GM21825 (cell line): ENCODE measurements around the gene VMP1.
"Not testable (repeated sequence)": the region's sequence is repeated elsewhere in the genome, so short reads cannot be mapped to it uniquely, and the experiment has no call there.

ENCODE experiments used
- ATAC-seq: cut with Tn5 transposase; IDR thresholded peaks from one replicate; pipeline ENCODE4 v1.9.1; 2021; ENCODE audit warnings: mild to moderate bottlenecking, moderate library complexity; ENCODE audit not compliant: unreplicated experiment

Gene VMP1

DNA sequence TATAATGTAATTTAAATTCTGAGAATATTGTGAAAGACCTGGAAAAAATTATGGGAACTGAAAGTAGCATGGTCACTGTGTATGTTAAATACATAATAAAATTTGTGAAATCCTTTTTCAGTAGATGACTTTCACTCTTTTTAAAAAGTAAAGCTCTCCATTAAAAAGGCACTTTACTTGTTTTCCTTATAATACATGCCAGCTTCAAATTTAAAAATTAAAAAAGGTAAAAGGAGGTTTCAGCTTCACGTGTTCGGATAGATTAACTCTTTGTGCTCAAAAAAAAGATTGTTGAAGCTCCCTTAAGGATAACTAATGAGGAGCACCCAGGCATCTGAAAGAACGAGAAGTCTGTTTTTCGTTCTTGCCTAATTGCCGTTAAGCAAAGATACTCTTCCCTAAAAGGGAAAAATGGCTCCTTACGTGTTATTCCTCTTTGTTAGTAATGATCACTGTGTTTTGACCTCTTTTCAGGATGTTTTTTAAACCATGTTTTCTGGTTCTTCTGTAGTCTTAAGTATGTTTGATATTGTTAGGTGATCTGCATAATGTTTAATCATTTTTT, 97.5 kb downstream of the VMP1 start:
- ATAC-seq: no peak

DNA sequence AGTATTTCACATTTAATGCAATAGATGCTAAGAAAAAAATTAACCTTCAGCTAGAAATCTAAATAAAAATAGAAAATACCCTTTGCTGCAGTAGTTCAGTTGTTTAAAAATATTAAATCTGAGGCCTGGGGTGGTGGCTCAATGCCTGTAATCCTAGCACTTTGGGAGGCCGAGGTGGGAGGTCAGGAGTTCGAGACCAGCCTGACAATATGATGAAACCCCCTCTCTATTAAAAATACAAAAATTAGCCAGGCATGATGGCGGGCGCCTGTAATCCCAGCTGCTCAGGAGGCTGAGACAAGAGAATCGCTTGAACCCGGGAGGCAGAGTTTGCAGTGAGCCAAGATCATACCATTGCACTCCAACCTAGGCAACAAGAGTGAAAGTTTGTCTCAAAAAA, 98.9 kb downstream of the VMP1 start:
- ATAC-seq: not testable (repeated sequence)

DNA sequence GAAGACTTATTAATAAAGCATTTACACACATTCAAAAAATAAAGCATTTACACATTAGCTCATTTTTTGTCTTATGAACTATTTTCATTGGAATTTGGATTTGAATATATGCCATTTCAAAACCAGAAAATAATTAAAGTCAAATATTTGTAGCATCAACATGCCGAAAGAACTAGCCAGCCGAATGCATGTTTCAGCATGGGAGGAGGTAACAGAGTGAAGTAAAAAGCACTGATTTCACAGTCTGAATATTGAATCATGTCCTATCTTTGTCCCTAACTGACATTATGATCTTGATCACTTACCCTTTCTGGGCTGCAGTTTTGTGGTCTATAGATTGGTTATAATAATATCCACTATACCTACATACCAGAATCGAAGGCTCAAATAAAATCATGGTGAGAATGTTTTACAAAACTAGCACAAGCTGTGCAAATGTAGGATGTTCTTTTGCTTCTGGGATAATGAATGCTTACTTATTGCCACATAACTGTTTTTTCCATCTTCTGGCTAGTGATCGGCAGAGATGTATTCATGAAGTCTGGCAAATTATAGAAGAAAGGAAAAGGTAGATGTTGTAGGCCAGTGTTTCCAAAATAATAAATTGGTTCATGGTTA, 100.5 kb downstream of the VMP1 start:
- no peak for ATAC-seq

DNA sequence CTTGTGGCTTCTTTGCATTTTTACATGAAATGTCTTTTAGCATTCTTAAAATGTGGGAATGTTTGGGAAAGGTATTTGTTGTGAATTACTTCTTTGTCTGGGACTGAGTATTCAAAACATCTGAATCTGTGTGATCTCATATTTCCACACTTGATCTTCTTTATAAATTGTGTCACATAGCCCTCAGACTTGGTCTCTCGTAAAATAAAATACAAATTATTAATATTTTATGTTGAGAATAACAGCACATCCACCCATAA, 103.4 kb downstream of the VMP1 start:
- no peak for ATAC-seq

DNA sequence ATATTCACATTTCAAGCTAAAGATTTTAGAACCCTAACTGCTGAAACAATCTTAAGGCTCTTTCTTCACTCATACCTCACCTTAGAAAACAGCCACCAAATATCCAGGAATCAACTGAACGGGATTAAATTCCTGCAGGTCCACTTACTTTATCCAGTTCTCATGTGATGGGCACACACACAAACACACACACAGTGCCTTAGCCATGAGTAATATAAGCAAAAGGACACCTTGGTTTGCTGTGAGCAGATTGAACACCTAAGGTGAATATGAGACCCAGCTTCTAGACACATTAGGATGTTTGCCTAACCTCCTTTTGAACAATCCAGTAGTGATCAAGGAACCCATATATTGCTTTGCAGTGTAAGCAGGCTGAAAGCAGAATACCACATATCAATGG, 103.8 kb downstream of the VMP1 start:
- ATAC-seq: no peak

DNA sequence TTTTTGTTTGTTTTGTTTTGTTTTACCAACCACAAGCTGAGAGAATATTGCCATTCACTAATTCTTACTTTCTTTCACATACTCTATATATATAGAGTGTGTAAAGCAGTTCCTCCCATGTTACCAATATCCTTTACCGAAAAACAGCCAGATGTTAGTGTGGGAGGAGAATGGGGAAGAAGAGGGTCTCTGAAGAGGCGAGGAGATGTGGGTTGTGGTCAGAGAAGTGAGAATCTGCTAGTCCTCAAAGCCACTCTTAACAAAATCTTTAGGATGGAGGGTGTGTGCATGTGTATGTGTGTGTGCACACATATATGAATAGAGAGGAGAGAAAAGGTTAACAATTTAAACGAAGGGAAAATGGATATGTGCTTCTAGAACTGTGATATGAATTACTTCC, 104.7 kb downstream of the VMP1 start:
- ATAC-seq: no peak

DNA sequence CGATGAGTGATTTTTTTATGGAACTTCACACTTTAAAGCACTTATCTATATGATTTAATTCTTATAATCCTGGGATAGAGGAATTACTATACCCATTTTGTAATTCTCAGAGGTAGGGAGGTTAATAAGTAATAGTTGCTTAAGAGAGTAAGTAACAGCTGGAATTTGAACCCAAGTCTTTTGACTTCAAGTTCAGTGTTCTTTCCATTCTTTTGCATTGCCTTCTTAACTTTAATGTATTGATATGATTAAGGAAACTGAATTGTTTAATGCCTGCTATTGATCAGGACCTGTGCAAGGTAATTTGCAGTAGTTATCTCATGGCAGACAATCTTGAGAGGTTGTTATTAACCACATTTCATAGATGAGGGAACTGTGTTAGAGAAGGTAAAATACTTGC, 106.8 kb downstream of the VMP1 start:
- no peak for ATAC-seq

DNA sequence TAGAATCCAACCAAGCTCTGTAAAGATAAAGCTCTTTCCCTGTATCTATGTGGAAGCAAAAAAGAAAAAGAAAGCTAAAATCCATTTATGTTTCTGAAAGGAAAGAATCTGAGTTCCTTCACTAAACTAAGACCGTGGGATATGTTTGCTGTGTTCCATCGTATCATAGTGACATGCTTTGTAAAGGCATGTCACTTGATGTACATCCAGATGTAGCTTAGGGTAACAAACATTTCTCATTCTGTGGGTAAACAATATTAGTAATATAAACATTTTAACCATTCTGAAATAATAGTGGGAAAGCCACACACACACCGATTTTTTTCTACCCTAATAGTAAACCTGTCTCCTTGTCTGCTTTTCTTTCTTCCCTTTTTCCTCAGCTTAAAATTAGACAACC, 107.2 kb downstream of the VMP1 start:
- ATAC-seq: no peak

DNA sequence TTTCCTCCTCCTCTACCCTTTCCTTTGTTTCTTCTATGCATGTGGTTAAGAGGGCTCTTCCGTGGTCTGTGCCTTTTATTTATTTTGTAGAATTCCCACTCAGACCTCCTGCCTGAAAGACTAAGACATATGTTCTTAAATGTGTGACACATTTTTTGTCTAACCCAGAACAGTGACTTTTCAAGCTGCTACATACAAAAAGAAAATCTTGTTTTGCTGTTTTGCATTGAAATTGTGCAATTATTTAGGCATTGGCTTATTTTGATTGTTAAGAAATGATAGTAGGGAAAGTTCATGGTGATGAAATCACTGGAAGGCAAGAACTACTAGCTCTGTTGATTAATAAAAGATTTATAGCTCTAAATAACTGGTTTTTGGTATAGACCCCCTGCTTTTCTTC, 108.5 kb downstream of the VMP1 start:
- no peak for ATAC-seq

DNA sequence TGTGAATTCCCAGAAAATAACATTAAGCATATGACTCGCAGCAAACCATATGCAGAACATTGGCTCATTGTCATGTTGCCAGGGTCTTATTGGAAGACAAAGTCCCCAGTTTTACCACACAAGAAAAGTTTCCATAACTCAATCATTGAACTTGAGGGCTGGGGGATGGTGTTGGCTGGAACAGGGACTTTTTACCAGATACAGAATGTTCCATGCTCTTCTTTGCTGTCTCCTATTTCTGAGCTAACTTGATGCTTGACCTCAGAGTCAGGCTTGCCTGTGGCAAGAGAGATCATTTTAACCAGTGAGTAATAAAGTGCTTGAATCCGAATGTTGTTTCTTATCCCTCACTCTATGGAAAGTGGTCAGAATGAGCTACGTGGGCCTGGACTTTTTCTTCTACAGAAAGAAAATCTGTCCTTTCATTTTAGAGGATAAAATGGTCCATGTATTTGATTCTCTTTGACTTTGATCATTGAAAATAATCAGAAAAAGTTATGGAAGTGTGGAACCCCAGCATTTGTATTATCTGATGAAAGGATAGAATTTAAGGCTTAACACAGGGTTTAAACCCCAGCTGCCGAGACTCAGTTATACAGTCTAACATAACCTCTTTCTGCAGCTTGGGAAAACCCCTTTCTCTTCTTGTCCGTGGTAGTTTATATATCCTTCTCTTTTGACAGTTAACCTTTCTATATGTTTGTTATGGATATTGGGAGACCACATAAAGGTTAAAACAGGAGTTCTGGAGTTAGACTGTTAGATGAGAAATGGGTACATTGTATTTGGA, 118.3 kb downstream of the VMP1 start:
- ATAC-seq: no peak

DNA sequence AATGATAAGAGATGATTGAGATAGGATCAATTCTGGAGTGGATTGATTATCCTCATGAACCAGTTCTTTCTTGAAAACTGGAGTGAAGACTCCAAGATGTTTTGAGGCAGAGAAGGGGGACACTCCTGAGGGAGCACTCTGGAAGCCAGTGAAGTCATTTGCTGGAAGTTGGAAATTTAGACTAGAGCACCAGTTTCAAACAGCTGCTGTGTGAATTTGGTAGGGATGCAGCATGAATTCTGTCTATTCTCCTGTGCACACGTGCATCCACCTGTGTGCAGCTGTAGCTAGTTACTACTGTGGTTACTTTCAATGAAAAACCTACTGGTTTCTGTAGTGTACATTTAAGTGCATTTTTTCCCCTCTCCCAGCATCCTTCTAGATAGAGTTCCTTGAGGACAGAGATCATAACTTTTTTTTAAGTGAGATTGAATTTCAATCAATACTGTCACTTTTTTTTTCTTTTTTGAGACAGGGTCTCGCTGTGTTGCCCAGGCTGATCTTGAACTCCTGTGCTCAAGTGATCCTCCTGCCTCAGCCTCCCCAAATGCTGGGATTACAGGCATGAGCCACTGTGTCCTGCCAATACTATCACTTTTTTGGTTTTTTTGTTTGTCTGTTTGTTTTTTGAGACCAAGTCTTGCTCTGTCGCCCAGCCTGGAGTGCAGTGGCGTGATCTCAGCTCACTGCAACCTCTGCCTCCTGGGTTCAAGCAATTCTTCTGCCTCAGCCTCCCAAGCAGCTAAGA, 119.4 kb downstream of the VMP1 start:
- ATAC-seq: no peak

DNA sequence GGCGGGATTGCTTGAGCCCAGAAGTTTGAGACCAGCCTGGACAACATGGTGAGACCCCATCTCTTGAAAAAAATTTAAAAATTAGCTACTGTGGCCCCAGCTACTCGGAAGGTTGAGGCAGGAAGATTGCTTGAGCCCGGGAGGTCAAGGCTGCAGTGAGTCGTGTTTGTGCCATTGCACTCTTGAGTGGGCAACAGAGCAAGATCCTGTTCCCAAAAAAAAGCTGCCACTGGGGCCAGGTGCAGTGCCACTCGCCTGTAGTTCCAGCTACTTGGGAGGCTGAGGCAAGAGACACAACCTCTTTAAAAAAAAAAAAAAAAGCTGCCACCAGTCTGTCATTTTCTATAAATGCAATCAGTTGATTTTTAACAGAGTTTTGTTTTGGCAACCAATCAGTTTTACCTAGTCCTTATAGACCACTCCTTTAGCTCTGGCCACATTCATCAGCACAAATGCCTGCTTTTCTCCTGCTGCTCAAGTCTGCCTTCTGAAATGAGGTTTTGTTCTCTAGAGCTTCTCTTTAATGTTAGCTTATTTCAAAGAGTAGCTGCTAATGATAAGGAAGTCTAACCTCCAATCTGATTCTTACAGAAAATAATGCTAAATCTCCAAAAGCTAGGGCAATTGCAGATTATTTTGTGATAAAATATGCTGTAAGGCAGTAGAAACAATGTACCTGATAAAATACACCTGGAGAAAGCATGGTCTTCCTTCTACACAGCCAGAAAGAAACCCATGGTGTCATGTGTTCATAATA, 120.4 kb downstream of the VMP1 start:
- ATAC-seq: no peak

DNA sequence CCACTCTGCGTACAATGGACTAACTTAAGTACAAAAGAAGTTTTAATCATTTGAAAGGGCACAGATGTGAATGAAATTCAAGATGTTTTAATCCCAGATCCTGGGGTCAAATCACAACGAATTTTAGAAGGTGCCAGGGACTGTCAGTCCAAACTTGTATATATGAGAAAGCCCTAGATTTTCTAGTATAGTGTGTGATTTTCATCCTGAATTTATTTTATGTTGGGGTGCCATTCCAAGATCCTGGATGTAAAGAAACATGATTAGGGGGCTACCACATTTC, 121.0 kb downstream of the VMP1 start:
- no peak for ATAC-seq

DNA sequence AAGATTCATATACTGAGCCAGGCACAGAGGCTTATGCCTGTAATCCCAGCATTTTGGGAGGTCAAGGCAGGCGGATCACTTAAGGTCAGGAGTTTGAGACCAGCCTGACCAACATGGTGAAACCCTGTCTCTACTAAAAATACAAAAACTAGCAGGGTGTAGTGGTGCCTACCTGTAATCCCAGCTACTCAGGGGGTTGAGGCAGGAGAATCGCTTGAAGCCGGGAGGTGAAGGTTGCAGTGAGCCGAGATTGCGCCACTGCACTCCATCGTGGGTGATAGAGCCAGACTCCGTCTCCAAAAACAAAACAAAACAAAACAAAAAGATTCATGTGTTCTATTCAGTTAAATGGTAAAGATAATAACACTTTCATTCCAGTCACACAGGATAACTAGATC, 121.4 kb downstream of the VMP1 start:
- not testable (repeated sequence) for ATAC-seq

DNA sequence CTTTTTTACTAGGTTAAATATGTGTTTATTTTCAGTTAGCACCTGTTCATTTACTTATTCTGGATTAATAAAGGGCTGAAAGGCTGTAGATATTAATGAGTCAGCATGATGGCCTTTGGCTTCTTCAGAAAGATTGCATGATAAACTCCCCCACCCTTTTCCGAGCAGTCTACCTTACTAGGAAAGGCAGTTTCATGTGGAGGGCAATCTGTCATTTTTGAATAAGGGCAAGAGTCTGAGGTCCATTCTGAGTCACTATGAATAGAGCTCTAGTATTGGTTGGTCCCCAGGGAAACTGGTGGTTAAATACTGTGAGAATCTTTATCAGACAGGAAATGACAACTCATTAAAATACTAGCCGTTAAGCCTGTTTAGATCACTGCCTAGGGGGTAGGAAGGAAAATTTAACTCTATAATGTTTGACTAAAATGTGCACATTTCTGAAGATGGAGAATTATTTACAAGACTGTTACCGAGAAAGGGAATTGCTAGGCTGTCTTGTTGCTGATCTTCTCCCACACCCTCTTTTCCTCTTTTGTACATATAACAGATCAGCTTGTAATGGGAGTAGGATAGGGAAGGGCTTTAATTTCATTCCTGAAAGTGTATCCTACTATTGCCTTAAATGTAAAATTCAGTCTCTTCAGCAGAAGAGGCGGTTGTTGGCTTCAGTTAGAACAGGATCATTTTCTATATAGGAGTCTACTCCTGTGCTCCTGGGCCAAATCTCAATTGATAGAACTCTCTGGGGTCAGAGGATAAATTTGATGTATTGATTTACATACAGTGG, 122.0 kb downstream of the VMP1 start:
- peak; percentile 53 for ATAC-seq

DNA sequence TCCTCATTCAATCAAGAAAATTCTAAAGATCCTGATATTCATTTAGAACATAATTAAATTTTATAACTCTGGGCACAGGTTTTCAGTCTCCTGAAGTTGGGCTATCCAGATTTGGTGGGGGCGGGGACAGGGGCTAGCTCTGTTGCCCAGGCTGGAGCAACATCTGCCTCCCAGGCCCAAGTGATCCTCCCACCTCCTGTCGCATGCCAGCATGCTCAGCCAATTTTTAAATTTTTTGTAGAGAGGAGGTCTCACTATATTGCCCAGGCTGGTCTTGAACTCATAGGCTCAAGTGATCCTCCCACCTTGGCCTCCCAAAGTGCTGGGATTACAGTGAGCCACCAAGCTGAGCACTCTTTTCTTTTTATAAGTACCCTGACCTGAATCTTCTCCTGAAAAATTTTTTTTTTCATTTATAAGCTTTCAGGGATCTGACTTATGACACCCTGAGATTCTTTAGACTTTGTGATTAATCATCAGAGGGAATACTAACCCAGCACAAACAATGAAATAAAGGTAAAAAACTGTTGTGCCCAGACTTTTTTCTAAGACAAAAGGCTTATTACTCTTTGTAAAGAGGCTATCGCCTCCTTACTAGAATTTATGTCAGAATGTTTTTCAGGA, 122.7 kb downstream of the VMP1 start:
- ATAC-seq: no peak

DNA sequence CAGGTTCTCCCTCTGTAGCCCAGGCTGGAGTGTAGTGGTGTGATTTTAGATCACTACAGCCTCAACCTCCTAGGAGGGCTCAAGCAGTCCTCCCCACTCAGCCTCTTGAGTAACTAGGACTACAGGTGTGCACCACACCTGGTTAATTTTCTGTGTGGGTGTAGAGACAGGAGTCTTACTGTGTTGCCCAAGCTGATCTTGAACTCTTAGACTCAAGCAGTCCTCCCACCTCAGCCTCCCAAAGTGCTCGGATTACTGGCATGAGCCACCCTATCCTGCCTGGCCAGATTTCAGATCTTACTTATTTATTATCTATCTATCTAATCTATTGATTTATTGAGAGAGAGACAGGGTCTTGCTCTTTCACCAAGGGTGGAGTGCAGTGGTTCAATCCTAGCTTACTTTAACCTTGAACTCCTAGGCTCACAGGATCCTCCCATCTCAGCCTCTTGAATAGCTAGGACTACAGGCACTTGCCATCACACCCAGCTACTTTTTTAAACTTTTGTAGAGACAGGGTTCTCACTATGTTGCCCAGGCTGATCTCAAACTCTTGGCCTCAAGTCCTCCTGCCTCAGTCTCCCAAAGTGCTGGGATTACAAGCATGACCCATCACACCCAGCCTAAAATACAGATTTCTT, 123.5 kb downstream of the VMP1 start:
- no peak for ATAC-seq

DNA sequence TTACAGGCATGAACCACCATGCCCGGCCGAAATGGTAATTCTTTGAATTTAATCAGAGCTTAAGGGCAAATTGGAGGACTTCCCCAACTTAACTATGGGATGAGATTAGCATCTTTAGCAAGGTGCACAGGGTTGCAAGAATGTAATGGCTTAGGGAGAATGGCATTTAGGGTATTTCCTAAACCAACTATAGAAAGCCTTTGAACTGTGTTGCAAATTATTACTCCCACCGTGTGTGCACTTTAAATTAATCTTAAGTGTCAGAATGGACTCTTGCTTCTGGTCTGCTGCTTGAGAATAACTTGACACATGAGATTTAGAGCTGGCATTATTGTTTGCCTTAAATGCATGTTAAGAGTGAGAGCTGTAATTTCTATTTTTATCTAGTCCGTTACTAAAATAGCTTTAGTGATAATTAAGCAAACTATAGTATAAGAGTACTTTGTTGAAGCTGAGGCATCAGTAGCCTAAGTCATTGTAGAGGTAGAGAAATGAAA, 125.5 kb downstream of the VMP1 start:
- ATAC-seq: no peak

DNA sequence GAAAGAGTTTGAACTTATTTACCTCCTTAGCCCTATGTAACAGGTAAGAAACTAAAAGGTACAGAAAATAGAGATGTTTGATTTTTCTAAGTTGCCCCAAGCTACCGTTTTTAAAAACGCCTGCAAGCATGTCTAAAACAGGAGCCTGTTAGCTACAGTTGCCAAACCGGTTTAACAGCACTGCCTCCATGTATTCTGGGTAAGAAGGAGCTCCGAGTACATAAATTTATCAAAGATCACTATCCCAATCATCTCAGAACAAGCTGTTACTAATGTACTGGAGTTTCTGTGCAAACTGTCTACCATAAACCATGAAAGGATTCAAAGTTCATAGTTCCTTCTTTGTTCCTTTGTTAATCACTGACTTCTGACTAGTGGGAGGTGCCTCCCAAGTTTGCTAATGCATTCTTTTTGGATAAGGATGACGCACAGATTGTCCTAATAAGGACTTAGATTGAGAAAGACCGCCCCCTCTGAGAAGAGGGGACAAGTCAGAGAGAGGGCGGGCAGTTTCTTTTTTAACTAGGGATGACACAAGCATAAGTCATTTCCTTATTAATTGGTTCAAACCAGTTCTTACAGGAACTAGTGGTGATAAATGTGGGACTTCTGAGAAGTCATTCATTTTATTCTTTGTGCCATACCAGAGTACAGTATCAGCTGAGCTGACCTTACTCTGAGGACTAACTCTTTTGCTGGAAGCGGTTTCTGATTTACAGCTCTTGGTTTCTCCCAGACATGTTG, 130.0 kb downstream of the VMP1 start:
- peak; percentile 79 for ATAC-seq
